Activated B cell treated with CpG ODN at 0.5 μM for 24 hours (primary cell): ENCODE results near the gene IL4. TPM values are rescaled to one million over a fixed set of nuclear protein-coding genes. Genes with fewer than 3 reads are reported as not detected.
A peak's percentile ranks its signal among the peaks of the same experiment; 100 is the strongest.

Experiments used
- ATAC-seq: fragments of 200-7000 bp; cut with Tn5 transposase; one replicate; pipeline ENCODE4 v1.10.0; 2021; ENCODE audit warnings: low read depth, mild to moderate bottlenecking, moderate library complexity
- CTCF ChIA-PET: fragments of 350-600 bp; sonication (Branson Sonifier 250); formaldehyde crosslinking; loops from one replicate; lab custom pipeline; 2021; ENCODE audit warnings: antibody characterized with exemption; lab: Charles Lee
- POLR2A ChIA-PET: fragments of 350-600 bp; sonication (Branson Sonifier 250); formaldehyde crosslinking; loops from one replicate; lab custom pipeline; 2021; ENCODE audit warnings: antibody characterized with exemption; lab: Charles Lee
- DNase-seq: peaks from one replicate; pipeline ENCODE4 v3.0.0; 2022
- H3K27ac Mint-ChIP-seq: one replicate; pipeline ENCODE4 v1.8.0; 2020; ENCODE audit warnings: mixed read lengths
- H3K27me3 Mint-ChIP-seq: one replicate; pipeline ENCODE4 v1.8.0; 2021; ENCODE audit warnings: mixed read lengths
- H3K36me3 Mint-ChIP-seq: one replicate; pipeline ENCODE4 v1.8.0; 2021; ENCODE audit warnings: low read depth, mixed read lengths
- H3K4me1 Mint-ChIP-seq: one replicate; pipeline ENCODE4 v1.8.0; 2021; ENCODE audit warnings: mixed read lengths
- H3K4me3 Mint-ChIP-seq: one replicate; pipeline ENCODE4 v1.8.0; 2020; ENCODE audit warnings: mild to moderate bottlenecking, mixed read lengths
- H3K9me3 Mint-ChIP-seq: one replicate; pipeline ENCODE4 v1.8.0; 2020; ENCODE audit warnings: mixed read lengths
- intact Hi-C: fragments of 100-400 bp; cut with micrococcal nuclease; formaldehyde crosslinking; loops from one replicate; pipeline ENCODE4 v1.15.1; 2024
- total RNA-seq: library from RNA; stranded (reverse); gene quantifications from 2 replicates; pipeline ENCODE4 v1.2.3, GENCODE V29; 2022
- TF ChIP-seq, protein P1 (sequence below): fragments of 200-600 bp; IDR thresholded peaks from one replicate; pipeline ENCODE4 v1.8.0; 2022; ENCODE audit warnings: antibody characterized with exemption, mild to moderate bottlenecking

The IL4 gene
- total RNA-seq, 1 donor from 2014 or later, result not detected

DNA sequence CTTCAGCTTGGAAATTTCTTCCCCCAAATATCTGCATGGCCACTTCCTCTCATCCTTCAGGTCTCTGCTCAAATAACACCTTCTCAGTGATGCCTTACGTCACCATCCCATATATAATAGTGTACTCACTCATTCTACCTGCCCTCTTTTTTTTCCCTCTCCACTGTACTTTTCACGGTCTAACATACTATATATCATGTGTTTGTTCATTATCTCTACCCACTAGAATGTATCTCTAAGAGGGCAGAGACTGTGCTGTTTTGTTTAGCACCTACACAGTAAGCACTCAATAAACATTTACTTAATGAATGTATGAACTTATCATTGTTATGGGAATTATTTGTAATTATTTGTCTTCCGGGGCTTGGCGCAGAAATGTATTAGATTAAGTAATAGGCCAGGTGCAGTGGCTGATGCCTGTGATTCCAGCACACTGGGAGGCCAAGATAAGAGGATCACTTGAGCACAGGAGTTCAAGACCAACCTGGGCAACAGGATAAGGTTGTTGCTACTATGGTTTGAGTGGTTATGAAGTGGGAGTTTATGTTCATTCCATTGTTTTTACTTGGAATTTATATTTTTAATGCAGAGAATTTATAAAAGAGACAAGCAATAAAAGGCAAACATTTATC is 21.8 kb upstream of the IL4 start:
- intact Hi-C loops, result no loop called here
- ATAC-seq, result no peak
- Mint-ChIP-seq H3K4me3 (no peak overlapping the region), H3K4me1 (peaks cover 8% of the 10 kb centered on the region), H3K27ac (no peak overlapping the region), H3K36me3 (peaks cover 4% of the 10 kb centered on the region), H3K9me3 (peaks cover 13% of the 10 kb centered on the region), H3K27me3 (peaks cover 11% of the 10 kb centered on the region)
- TF ChIP-seq, protein P1, sequence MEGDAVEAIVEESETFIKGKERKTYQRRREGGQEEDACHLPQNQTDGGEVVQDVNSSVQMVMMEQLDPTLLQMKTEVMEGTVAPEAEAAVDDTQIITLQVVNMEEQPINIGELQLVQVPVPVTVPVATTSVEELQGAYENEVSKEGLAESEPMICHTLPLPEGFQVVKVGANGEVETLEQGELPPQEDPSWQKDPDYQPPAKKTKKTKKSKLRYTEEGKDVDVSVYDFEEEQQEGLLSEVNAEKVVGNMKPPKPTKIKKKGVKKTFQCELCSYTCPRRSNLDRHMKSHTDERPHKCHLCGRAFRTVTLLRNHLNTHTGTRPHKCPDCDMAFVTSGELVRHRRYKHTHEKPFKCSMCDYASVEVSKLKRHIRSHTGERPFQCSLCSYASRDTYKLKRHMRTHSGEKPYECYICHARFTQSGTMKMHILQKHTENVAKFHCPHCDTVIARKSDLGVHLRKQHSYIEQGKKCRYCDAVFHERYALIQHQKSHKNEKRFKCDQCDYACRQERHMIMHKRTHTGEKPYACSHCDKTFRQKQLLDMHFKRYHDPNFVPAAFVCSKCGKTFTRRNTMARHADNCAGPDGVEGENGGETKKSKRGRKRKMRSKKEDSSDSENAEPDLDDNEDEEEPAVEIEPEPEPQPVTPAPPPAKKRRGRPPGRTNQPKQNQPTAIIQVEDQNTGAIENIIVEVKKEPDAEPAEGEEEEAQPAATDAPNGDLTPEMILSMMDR, result no peak
- no peak for DNase-seq
- ChIA-PET POLR2A (interaction anchor here (0.6 kb wide), 1 partner anchor 150 kb away, joined by 6 read pairs; no protein-coding TSS in a partner anchor), CTCF (no interaction called here)

DNA sequence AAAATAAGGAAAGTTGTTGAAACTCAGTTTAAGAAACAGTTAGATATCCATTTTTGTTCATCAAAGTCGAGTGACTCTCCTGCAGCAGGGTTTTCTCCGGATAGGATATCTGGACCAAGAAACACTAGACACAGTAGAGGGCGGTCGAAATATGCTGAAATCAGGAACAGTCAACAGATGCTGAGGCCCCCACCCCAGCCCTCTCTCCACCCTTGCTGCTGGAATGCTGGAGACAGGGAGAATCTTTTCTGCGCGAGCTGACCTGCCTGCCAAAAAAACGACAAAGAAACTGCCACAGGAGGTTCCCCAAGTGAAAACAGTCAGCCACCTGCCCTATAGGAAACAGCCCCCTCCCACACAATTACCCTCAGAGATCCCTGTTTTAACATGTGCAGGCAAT is 20.1 kb upstream of the IL4 start:
- TF ChIP-seq, protein P1, result no peak
- peaks cover 21% of the 10 kb centered on the region for H3K27me3 Mint-ChIP-seq
- H3K9me3 Mint-ChIP-seq, result peaks cover under 1% of the 10 kb centered on the region
- no peak overlapping the region for H3K4me3 Mint-ChIP-seq
- DNase-seq (no peak), ATAC-seq (no peak)
- ChIA-PET CTCF (no interaction called here), POLR2A (no interaction called here)
- H3K36me3 Mint-ChIP-seq, result peaks cover under 1% of the 10 kb centered on the region
- no peak overlapping the region for H3K27ac Mint-ChIP-seq
- peaks cover 8% of the 10 kb centered on the region for H3K4me1 Mint-ChIP-seq
- intact Hi-C loops, result no loop called here

- H3K9me3 Mint-ChIP-seq, result no peaks in the 10 kb centered on the region
- POLR2A ChIA-PET, result no interaction called here
- H3K27ac Mint-ChIP-seq, result no peak overlapping the region
- peaks cover 12% of the 10 kb centered on the region for H3K4me1 Mint-ChIP-seq
- ATAC-seq, result peak; percentile 54
- intact Hi-C loops, result loop anchor here (5.0 kb wide), 2 partner anchors 36 to 161 kb away; no protein-coding TSS in a partner anchor
- peak; percentile 20 for DNase-seq
- peaks cover 21% of the 10 kb centered on the region for H3K27me3 Mint-ChIP-seq
- H3K36me3 Mint-ChIP-seq, result no peaks in the 10 kb centered on the region
- TF ChIP-seq, protein P1, result no peak
- CTCF ChIA-PET, result no interaction called here
- H3K4me3 Mint-ChIP-seq, result peak overlapping the region; percentile 60
These were observed 17.7 kb upstream of the IL4 start for GRCh38 chr5:132655821-132656773.

- no peak for ATAC-seq
These were observed 16.9 kb upstream of the IL4 start for GRCh38 chr5:132656774-132657355.

More at GRCh38 chr5:132656774-132657355, 16.9 kb upstream of the IL4 start:
- TF ChIP-seq, protein P1, result no peak
- intact Hi-C loops, result loop anchor here (5.0 kb wide), 2 partner anchors 35 to 160 kb away; no protein-coding TSS in a partner anchor
- ChIA-PET POLR2A (no interaction called here), CTCF (no interaction called here)
- DNase-seq, result no peak
- Mint-ChIP-seq H3K4me3 (peak overlapping the region; percentile 11), H3K36me3 (no peaks in the 10 kb centered on the region), H3K27ac (no peak overlapping the region), H3K27me3 (peaks cover 21% of the 10 kb centered on the region), H3K9me3 (no peaks in the 10 kb centered on the region), H3K4me1 (peaks cover 20% of the 10 kb centered on the region)
